H9 (cell line): ENCODE data around the gene FASTKD3. TPM values are rescaled to one million over a fixed set of nuclear protein-coding genes. Genes with fewer than 3 reads are reported as not detected.

ENCODE experiments used
- DNase-seq: peaks from one replicate; pipeline ENCODE4 v3.0.0-alpha.2; 2017
- H2AFZ ChIP-seq: one replicate; pipeline ENCODE4 v1.6.1; 2013; ENCODE audit warnings: mild to moderate bottlenecking, low read length, control low read depth, moderate library complexity
- H2AK5ac ChIP-seq: 2 replicates; pipeline ENCODE4 v1.6.1; 2013; ENCODE audit warnings: low read length, control low read depth, mixed read lengths; ENCODE audit not compliant: insufficient read length
- H2BK120ac ChIP-seq: one replicate; pipeline ENCODE4 v1.6.1; 2013; ENCODE audit warnings: low read depth, mild to moderate bottlenecking, low read length, control low read depth, inconsistent platforms; ENCODE audit not compliant: poor library complexity, severe bottlenecking
- H2BK12ac ChIP-seq: 2 replicates; pipeline ENCODE4 v1.6.1; 2013; ENCODE audit warnings: low read length, control low read depth, mixed read lengths, low read depth; ENCODE audit not compliant: insufficient read length
- H2BK15ac ChIP-seq: 2 replicates; pipeline ENCODE4 v1.6.1; 2013; ENCODE audit warnings: low read depth, low read length, control low read depth
- H2BK20ac ChIP-seq: one replicate; pipeline ENCODE4 v1.6.1; 2013; ENCODE audit warnings: low read depth, mild to moderate bottlenecking, low read length, control low read depth, inconsistent platforms; ENCODE audit not compliant: poor library complexity, severe bottlenecking
- H2BK5ac ChIP-seq: 2 replicates; pipeline ENCODE4 v1.6.1; 2013; ENCODE audit warnings: low read length, control low read depth, mixed read lengths; ENCODE audit not compliant: insufficient read length
- H3K14ac ChIP-seq: 2 replicates; pipeline ENCODE4 v1.6.1; 2013; ENCODE audit warnings: low read length, control low read depth; ENCODE audit not compliant: insufficient read depth
- H3K18ac ChIP-seq: 2 replicates; pipeline ENCODE4 v1.6.1; 2013; ENCODE audit warnings: low read depth, mild to moderate bottlenecking, mixed read lengths, low read length, control low read depth; ENCODE audit not compliant: insufficient read length
- H3K23ac ChIP-seq: 2 replicates; pipeline ENCODE4 v1.6.1; 2013; ENCODE audit warnings: low read length, control low read depth, mixed read lengths, low read depth; ENCODE audit not compliant: insufficient read length
- H3K23me2 ChIP-seq: 2 replicates; pipeline ENCODE4 v1.6.1; 2013; ENCODE audit warnings: low read depth, mild to moderate bottlenecking, mixed read lengths, low read length, control low read depth; ENCODE audit not compliant: insufficient read length, poor library complexity, severe bottlenecking
- H3K27ac ChIP-seq: 2 replicates; pipeline ENCODE4 v1.5.1; 2013; ENCODE audit warnings: low read length, control low read depth, mixed read lengths, low read depth; ENCODE audit not compliant: insufficient read length
- H3K27me3 ChIP-seq: 2 replicates; pipeline ENCODE4 v1.6.1; 2013; ENCODE audit warnings: low read length, control low read depth, inconsistent platforms; ENCODE audit not compliant: insufficient read depth
- H3K4ac ChIP-seq: 2 replicates; pipeline ENCODE4 v1.6.1; 2013; ENCODE audit warnings: low read depth, mild to moderate bottlenecking, control low read depth, inconsistent platforms, low read length, moderate library complexity
- H3K4me1 ChIP-seq: 2 replicates; pipeline ENCODE4 v1.6.1; 2013; ENCODE audit warnings: low read length, control low read depth, inconsistent platforms; ENCODE audit not compliant: insufficient read depth
- H3K4me2 ChIP-seq: 2 replicates; pipeline ENCODE4 v1.6.1; 2013; ENCODE audit warnings: low read length, control low read depth, mixed read lengths; ENCODE audit not compliant: insufficient read length, insufficient read depth
- H3K56ac ChIP-seq: 2 replicates; pipeline ENCODE4 v1.6.1; 2013; ENCODE audit warnings: low read depth, mild to moderate bottlenecking, mixed read lengths, low read length, control low read depth; ENCODE audit not compliant: insufficient read length
- H3K79me1 ChIP-seq: 2 replicates; pipeline ENCODE4 v1.6.1; 2013; ENCODE audit warnings: low read depth, mild to moderate bottlenecking, moderate library complexity, low read length, control low read depth, inconsistent platforms; ENCODE audit not compliant: insufficient read depth, poor library complexity, severe bottlenecking
- H3K79me2 ChIP-seq: 2 replicates; pipeline ENCODE4 v1.6.1; 2013; ENCODE audit warnings: low read length, control low read depth, inconsistent platforms; ENCODE audit not compliant: insufficient read depth
- H3K9ac ChIP-seq: 2 replicates; pipeline ENCODE4 v1.6.1; 2013; ENCODE audit warnings: low read length, control low read depth, mixed read lengths; ENCODE audit not compliant: insufficient read length; ENCODE audit errors: extremely low read depth
- H3K9me3 ChIP-seq: one replicate; pipeline ENCODE4 v1.6.1; 2013; ENCODE audit warnings: low read depth, low read length, inconsistent platforms; ENCODE audit not compliant: control insufficient read depth
- H3T11ph ChIP-seq: one replicate; pipeline ENCODE4 v1.6.1; 2013; ENCODE audit warnings: mild to moderate bottlenecking, low read length, control low read depth, inconsistent platforms
- H4K20me1 ChIP-seq: one replicate; pipeline ENCODE4 v1.6.1; 2013; ENCODE audit not compliant: control insufficient read depth, insufficient read length, insufficient read depth
- H4K5ac ChIP-seq: 2 replicates; pipeline ENCODE4 v1.6.1; 2013; ENCODE audit warnings: low read depth, mild to moderate bottlenecking, mixed read lengths, low read length, control low read depth; ENCODE audit not compliant: insufficient read length
- H4K8ac ChIP-seq: replicated peaks from 2 replicates; pipeline ENCODE4 v1.6.1; 2013; ENCODE audit warnings: low read length, control low read depth, mixed read lengths, low read depth; ENCODE audit not compliant: insufficient read length
- H4K91ac ChIP-seq: 2 replicates; pipeline ENCODE4 v1.6.1; 2013; ENCODE audit warnings: low read depth, mild to moderate bottlenecking, moderate library complexity, mixed read lengths, low read length, control low read depth; ENCODE audit not compliant: insufficient read length
- H3K27ac Mint-ChIP-seq, 3 experiments: 2 replicates in 2 of 3; 3 replicates in 1 of 3; pipeline ENCODE4 v1.8.0; 2020 to 2021; ENCODE audit warnings: mixed read lengths in 3 of 3, mild to moderate bottlenecking in 1 of 3, moderate library complexity in 1 of 3
- H3K27me3 Mint-ChIP-seq: 2 replicates; pipeline ENCODE4 v1.8.0; 2021; ENCODE audit warnings: low read depth, mild to moderate bottlenecking, moderate library complexity, mixed read lengths
- H3K36me3 Mint-ChIP-seq, 3 experiments: 2 replicates in 2 of 3; 3 replicates in 1 of 3; pipeline ENCODE4 v1.8.0; 2020 to 2021; ENCODE audit warnings: low read depth in 3 of 3, mixed read lengths in 3 of 3; ENCODE audit not compliant: insufficient read depth in 1 of 3
- H3K4me1 Mint-ChIP-seq, 2 experiments: 2 replicates each; pipeline ENCODE4 v1.8.0; 2020; ENCODE audit warnings: mixed read lengths in 2 of 2
- H3K4me3 Mint-ChIP-seq, 2 experiments: 2 replicates in 1 of 2; 3 replicates in 1 of 2; pipeline ENCODE4 v1.8.0; 2020 to 2021; ENCODE audit warnings: mild to moderate bottlenecking in 2 of 2, mixed read lengths in 2 of 2, moderate library complexity in 1 of 2
- H3K9me3 Mint-ChIP-seq, 2 experiments: 2 replicates in 1 of 2; 3 replicates in 1 of 2; pipeline ENCODE4 v1.8.0; 2020; ENCODE audit warnings: mild to moderate bottlenecking in 2 of 2, mixed read lengths in 2 of 2, moderate library complexity in 1 of 2
- WGBS: extraction: QIAGEN DNeasy Blood & Tissue Kit; methylation state at CpG from one replicate; pipeline ENCODE4 v1.1.7; 2013; ENCODE audit warnings: missing lambda C conversion rate, low lambda C conversion rate, mixed read lengths; ENCODE audit not compliant: insufficient read length; ENCODE audit errors: extremely low coverage; 5-methylcytosine and 5-hydroxymethylcytosine counted together
- total RNA-seq: library from RNA; stranded (reverse); gene quantifications from 2 replicates; pipeline ENCODE4 v1.2.1, GENCODE V29; 2021
- TF ChIP-seq, protein P1 (sequence below): fragments of 200-600 bp; sonication (generic); conservative IDR thresholded peaks from 3 replicates; pipeline ENCODE4 v1.8.0; 2021; ENCODE audit warnings: antibody characterized with exemption, mild to moderate bottlenecking

FASTKD3 gene
- total RNA-seq, 1 experiment from 2014 or later, result 15.0 TPM

GRCh38 chr5:7917130-7918123, 48.6 kb upstream of the FASTKD3 start:
- no peak overlapping the region for H3K4me3 Mint-ChIP-seq
- no peaks in the 10 kb centered on the region for H3K79me1 ChIP-seq
- no peak overlapping the region for H3K27ac ChIP-seq
- H4K8ac ChIP-seq, result no peak overlapping the region
- no peak overlapping the region for H2BK15ac ChIP-seq
- no peak overlapping the region for H2BK5ac ChIP-seq
- no peaks in the 10 kb centered on the region for H3K27me3 ChIP-seq
- peaks cover 2 to 7% (median 7%) of the 10 kb centered on the region in 3 experiments; a peak in 5 of 7 replicates for H3K36me3 Mint-ChIP-seq
- H2AK5ac ChIP-seq, result no peak overlapping the region
- no peak overlapping the region for H4K91ac ChIP-seq
- H3K27me3 Mint-ChIP-seq, result peaks cover 6% of the 10 kb centered on the region; the same call in 1 of the 2 replicates
- H3K56ac ChIP-seq, result no peak overlapping the region
- whole genome bisulfite sequencing, result no CpG with 5 or more reads among the region's 5 CpGs
- TF ChIP-seq, protein P1, sequence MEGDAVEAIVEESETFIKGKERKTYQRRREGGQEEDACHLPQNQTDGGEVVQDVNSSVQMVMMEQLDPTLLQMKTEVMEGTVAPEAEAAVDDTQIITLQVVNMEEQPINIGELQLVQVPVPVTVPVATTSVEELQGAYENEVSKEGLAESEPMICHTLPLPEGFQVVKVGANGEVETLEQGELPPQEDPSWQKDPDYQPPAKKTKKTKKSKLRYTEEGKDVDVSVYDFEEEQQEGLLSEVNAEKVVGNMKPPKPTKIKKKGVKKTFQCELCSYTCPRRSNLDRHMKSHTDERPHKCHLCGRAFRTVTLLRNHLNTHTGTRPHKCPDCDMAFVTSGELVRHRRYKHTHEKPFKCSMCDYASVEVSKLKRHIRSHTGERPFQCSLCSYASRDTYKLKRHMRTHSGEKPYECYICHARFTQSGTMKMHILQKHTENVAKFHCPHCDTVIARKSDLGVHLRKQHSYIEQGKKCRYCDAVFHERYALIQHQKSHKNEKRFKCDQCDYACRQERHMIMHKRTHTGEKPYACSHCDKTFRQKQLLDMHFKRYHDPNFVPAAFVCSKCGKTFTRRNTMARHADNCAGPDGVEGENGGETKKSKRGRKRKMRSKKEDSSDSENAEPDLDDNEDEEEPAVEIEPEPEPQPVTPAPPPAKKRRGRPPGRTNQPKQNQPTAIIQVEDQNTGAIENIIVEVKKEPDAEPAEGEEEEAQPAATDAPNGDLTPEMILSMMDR, result no peak
- H3K23me2 ChIP-seq, result no peaks in the 10 kb centered on the region
- H3K4me2 ChIP-seq, result no peak overlapping the region
- DNase-seq, result no peak
- no peak overlapping the region for H3K23ac ChIP-seq
- no peak overlapping the region for H2BK120ac ChIP-seq
- no peaks in the 10 kb centered on the region for H3K79me2 ChIP-seq
- H3K4me1 Mint-ChIP-seq, result no peaks in the 10 kb centered on the region
- H3K4me1 ChIP-seq, result no peaks in the 10 kb centered on the region
- H2BK20ac ChIP-seq, result no peak overlapping the region
- no peak overlapping the region for H4K5ac ChIP-seq
- no peak overlapping the region for H2AFZ ChIP-seq
- no peak overlapping the region for H3K4ac ChIP-seq
- H3K9ac ChIP-seq, result no peak overlapping the region
- H3T11ph ChIP-seq, result no peak overlapping the region
- H3K14ac ChIP-seq, result no peak overlapping the region
- no peak overlapping the region for H2BK12ac ChIP-seq
- H4K20me1 ChIP-seq, result no peaks in the 10 kb centered on the region
- H3K9me3 ChIP-seq, result no peaks in the 10 kb centered on the region
- peaks cover 16 to 17% of the 10 kb centered on the region in 2 experiments; a peak in 4 of 5 replicates for H3K9me3 Mint-ChIP-seq
- no peak overlapping the region for H3K18ac ChIP-seq
- H3K27ac Mint-ChIP-seq, result no peak overlapping the region
